DND-41 (cell line): ENCODE data around the gene CFAP61.

Source experiments
- CTCF ChIP-seq: IDR thresholded peaks from 2 replicates; pipeline ENCODE4 v1.5.1; 2012; ENCODE audit warnings: borderline replicate concordance, low read length, moderate library complexity, mild to moderate bottlenecking; ENCODE audit not compliant: poor library complexity, severe bottlenecking; ENCODE audit errors: extremely low read depth
- EZH2 ChIP-seq: IDR thresholded peaks from 3 replicates; pipeline ENCODE4 v1.6.1; 2012; ENCODE audit warnings: borderline replicate concordance, low read depth, mild to moderate bottlenecking, moderate library complexity, low read length, inconsistent platforms; ENCODE audit not compliant: severe bottlenecking

- TF ChIP-seq CTCF: no peak
- no peak for TF ChIP-seq EZH2
Observed at GRCh38 chr20:20213526-20214121, 161.3 kb downstream of the CFAP61 start.
